H1 (cell line): ENCODE data around the gene HEXIM1. TPM values are rescaled to one million over a fixed set of nuclear protein-coding genes. Genes with fewer than 3 reads are reported as not detected.

Experiments
- CTCF ChIA-PET: fragments of 300-600 bp; sonication (Branson Sonifier 250); formaldehyde crosslinking; loops from one replicate; lab custom pipeline; 2021; ENCODE audit not compliant: partially characterized antibody; lab: Charles Lee
- POLR2A ChIA-PET: fragments of 300-600 bp; sonication (Branson Sonifier 250); formaldehyde crosslinking; loops from one replicate; lab custom pipeline; 2021; ENCODE audit warnings: inconsistent platforms; ENCODE audit not compliant: partially characterized antibody; lab: Charles Lee
- DNase-seq, 2 experiments: peaks; one replicate each; pipeline versions ENCODE4 v3.0.0 to v3.0.0-alpha.2; 2010 to 2022; ENCODE audit warnings: low spot score in 2 of 2, low read depth in 1 of 2, mixed read lengths in 1 of 2
- FAIRE-seq: peaks from 2 replicates; lab custom pipeline; 2011; peaks lifted over from hg19 to GRCh38; lab: Jason Lieb, UNC
- H2AFZ ChIP-seq: 2 replicates; pipeline ENCODE4 v1.8.1; 2012; ENCODE audit warnings: low read length, inconsistent platforms
- H2AK5ac ChIP-seq: 2 replicates; pipeline ENCODE4 v1.6.1; 2013; ENCODE audit warnings: low read depth, low read length
- H2BK120ac ChIP-seq: replicated peaks from 2 replicates; pipeline ENCODE3; 2013; ENCODE audit warnings: low read depth, low read length, inconsistent platforms
- H2BK12ac ChIP-seq: 2 replicates; pipeline ENCODE4 v1.6.1; 2013; ENCODE audit warnings: low read depth, low read length
- H2BK15ac ChIP-seq: 2 replicates; pipeline ENCODE4 v1.6.1; 2013; ENCODE audit warnings: low read length
- H2BK20ac ChIP-seq: 2 replicates; pipeline ENCODE4 v1.6.1; 2013; ENCODE audit warnings: low read length
- H2BK5ac ChIP-seq: 2 replicates; pipeline ENCODE4 v1.6.1; 2013; ENCODE audit warnings: low read depth, low read length
- H3K14ac ChIP-seq: 2 replicates; pipeline ENCODE4 v1.6.1; 2013; ENCODE audit warnings: inconsistent platforms; ENCODE audit not compliant: insufficient read length
- H3K18ac ChIP-seq: 2 replicates; pipeline ENCODE4 v1.6.1; 2013; ENCODE audit warnings: low read length; ENCODE audit errors: extremely low read depth
- H3K23ac ChIP-seq: 2 replicates; pipeline ENCODE4 v1.6.1; 2013; ENCODE audit warnings: inconsistent platforms; ENCODE audit not compliant: insufficient read length
- H3K23me2 ChIP-seq: 2 replicates; pipeline ENCODE4 v1.6.1; 2013; ENCODE audit warnings: low read depth, low read length
- H3K27ac ChIP-seq: 2 replicates; pipeline ENCODE4 v1.6.1; 2011; ENCODE audit warnings: low read depth, low read length, inconsistent platforms
- H3K27me3 ChIP-seq, 4 experiments: replicated peaks in 1 of 4; 1 replicate in 1 of 4; 2 replicates in 3 of 4; pipeline versions ENCODE4 v1.6.1 to v1.8.1; 2011 to 2013; ENCODE audit warnings: low read length in 3 of 4, mild to moderate bottlenecking in 3 of 4, inconsistent platforms in 2 of 4, mixed read lengths in 2 of 4, moderate library complexity in 1 of 4; ENCODE audit not compliant: control insufficient read depth in 3 of 4, insufficient read depth in 3 of 4; ENCODE audit errors: extremely low read depth in 1 of 4
- H3K36me3 ChIP-seq, 4 experiments: 2 replicates each; pipeline versions ENCODE4 v1.6.1 to v1.8.1; 2011 to 2013; ENCODE audit warnings: mild to moderate bottlenecking in 4 of 4, low read length in 3 of 4, moderate library complexity in 2 of 4, control low read depth in 1 of 4, inconsistent platforms in 1 of 4; ENCODE audit not compliant: insufficient read depth in 4 of 4, control insufficient read depth in 2 of 4
- H3K4ac ChIP-seq: replicated peaks from 2 replicates; pipeline ENCODE3; 2013; ENCODE audit warnings: low read length, low read depth, mixed read lengths, inconsistent platforms; ENCODE audit not compliant: insufficient read length
- H3K4me1 ChIP-seq, 4 experiments: replicated peaks in 1 of 4; 1 replicate in 1 of 4; 2 replicates in 3 of 4; pipeline versions ENCODE4 v1.6.1 to v1.8.1; 2011 to 2013; ENCODE audit warnings: low read length in 3 of 4, inconsistent platforms in 2 of 4, mixed read lengths in 1 of 4; ENCODE audit not compliant: insufficient read depth in 4 of 4, control insufficient read depth in 3 of 4
- H3K4me2 ChIP-seq, 2 experiments: 2 replicates each; pipeline versions ENCODE4 v1.6.1 to v1.8.1; 2011 to 2013; ENCODE audit warnings: low read depth in 2 of 2, low read length in 2 of 2, control low read depth in 1 of 2, inconsistent platforms in 1 of 2, mild to moderate bottlenecking in 1 of 2; ENCODE audit not compliant: insufficient read depth in 1 of 2
- H3K4me3 ChIP-seq, 4 experiments: fragments of 200-600, 300-600 bp in 1 of 4; sonication (generic), shearing (Covaris generic), sonication (Bioruptor Twin) in 1 of 4; 2 replicates each; pipeline versions ENCODE4 v1.5.1 to v1.8.1; 2011 to 2016; ENCODE audit warnings: low read length in 4 of 4, low read depth in 3 of 4, control low read depth in 2 of 4, inconsistent platforms in 2 of 4, mild to moderate bottlenecking in 2 of 4, mixed read lengths in 1 of 4, moderate library complexity in 1 of 4; ENCODE audit not compliant: insufficient read depth in 2 of 4; ENCODE audit errors: extremely low read depth in 1 of 4
- H3K56ac ChIP-seq: replicated peaks from 2 replicates; pipeline ENCODE3; 2013; ENCODE audit warnings: low read depth, mild to moderate bottlenecking, mixed read lengths, low read length, inconsistent platforms; ENCODE audit not compliant: insufficient read length
- H3K79me1 ChIP-seq: 2 replicates; pipeline ENCODE4 v1.6.1; 2013; ENCODE audit warnings: low read depth, low read length, control low read depth
- H3K79me2 ChIP-seq, 2 experiments: 2 replicates each; pipeline versions ENCODE4 v1.6.1 to v1.8.1; 2012 to 2013; ENCODE audit warnings: low read length in 2 of 2, mild to moderate bottlenecking in 2 of 2, inconsistent platforms in 1 of 2; ENCODE audit not compliant: insufficient read depth in 2 of 2, control insufficient read depth in 1 of 2
- H3K9ac ChIP-seq, 4 experiments: replicated peaks in 1 of 4; 1 replicate in 1 of 4; 2 replicates in 3 of 4; pipeline versions ENCODE4 v1.6.1 to v1.8.1; 2011 to 2013; ENCODE audit warnings: low read depth in 3 of 4, low read length in 3 of 4, control low read depth in 2 of 4, mild to moderate bottlenecking in 2 of 4, moderate library complexity in 2 of 4, inconsistent platforms in 1 of 4; ENCODE audit errors: extremely low read depth in 1 of 4
- H3K9me3 ChIP-seq, 2 experiments: 2 replicates each; pipeline versions ENCODE4 v1.6.1 to v1.8.1; 2012 to 2013; ENCODE audit warnings: mild to moderate bottlenecking in 2 of 2, moderate library complexity in 2 of 2, control low read depth in 1 of 2, inconsistent platforms in 1 of 2, low read depth in 1 of 2, low read length in 1 of 2, mixed read lengths in 1 of 2; ENCODE audit not compliant: insufficient read depth in 2 of 2
- H4K20me1 ChIP-seq, 2 experiments: replicated peaks in 1 of 2; 2 replicates each; pipeline versions ENCODE3 to v1.8.1; 2011 to 2013; ENCODE audit warnings: inconsistent platforms in 2 of 2, low read length in 2 of 2, mild to moderate bottlenecking in 1 of 2; ENCODE audit not compliant: insufficient read depth in 2 of 2, control insufficient read depth in 1 of 2
- H4K5ac ChIP-seq: 2 replicates; pipeline ENCODE4 v1.6.1; 2013; ENCODE audit warnings: low read length, low read depth, mixed read lengths, inconsistent platforms; ENCODE audit not compliant: insufficient read length
- H4K8ac ChIP-seq: 2 replicates; pipeline ENCODE4 v1.8.0; 2013; ENCODE audit warnings: mild to moderate bottlenecking, moderate library complexity, low read length, inconsistent platforms; ENCODE audit not compliant: insufficient read depth; ENCODE audit errors: extremely low read depth
- H4K91ac ChIP-seq: replicated peaks from 2 replicates; pipeline ENCODE3; 2013; ENCODE audit warnings: low read length, mixed read lengths, inconsistent platforms; ENCODE audit not compliant: insufficient read length
- CBX8 ChIP-seq: fragments of 300-800, 300-1000 bp; sonication (generic); IDR thresholded peaks from 2 replicates; pipeline ENCODE4 v1.7.1; 2016; ENCODE audit warnings: low read depth, low read length, borderline replicate concordance
- GTF2F1 ChIP-seq: IDR thresholded peaks from 2 replicates; pipeline ENCODE4 v1.6.1; 2012; ENCODE audit warnings: low read depth, low read length, improper control_type of control experiment, borderline replicate concordance
- MAFK ChIP-seq: IDR thresholded peaks from 2 replicates; pipeline ENCODE4 v1.6.1; 2012; ENCODE audit warnings: low read depth, mild to moderate bottlenecking, improper control_type of control experiment, low read length
- POLR2A ChIP-seq, 2 experiments: IDR thresholded peaks; 1 replicate in 1 of 2; 2 replicates in 1 of 2; pipeline ENCODE4 v1.6.1; 2011; ENCODE audit warnings: low read depth in 2 of 2, low read length in 2 of 2, mild to moderate bottlenecking in 2 of 2; ENCODE audit errors: control extremely low read depth in 1 of 2
- RFX5 ChIP-seq: IDR thresholded peaks from 2 replicates; pipeline ENCODE4 v1.6.1; 2011; ENCODE audit warnings: low read depth, low read length, improper control_type of control experiment, borderline replicate concordance
- SIN3A ChIP-seq, 2 experiments: IDR thresholded peaks in 1 of 2; conservative IDR thresholded peaks in 1 of 2; 2 replicates each; pipeline ENCODE4 v1.6.1; 2011 to 2012; ENCODE audit warnings: low read length in 2 of 2, improper control_type of control experiment in 1 of 2, low read depth in 1 of 2, mild to moderate bottlenecking in 1 of 2
- SIX5 ChIP-seq: IDR thresholded peaks from 2 replicates; pipeline ENCODE4 v1.6.1; 2011; ENCODE audit warnings: mild to moderate bottlenecking, low read depth, low read length
- SRF ChIP-seq: IDR thresholded peaks from 2 replicates; pipeline ENCODE4 v1.6.1; 2011; ENCODE audit warnings: mild to moderate bottlenecking, low read depth, low read length, moderate library complexity
- TBP ChIP-seq: IDR thresholded peaks from 2 replicates; pipeline ENCODE4 v1.6.1; 2011; ENCODE audit warnings: low read depth, low read length, improper control_type of control experiment
- TCF12 ChIP-seq: IDR thresholded peaks from 2 replicates; pipeline ENCODE4 v1.6.1; 2011; ENCODE audit warnings: low read depth, mild to moderate bottlenecking, low read length
- ZNF274 ChIP-seq: IDR thresholded peaks from 2 replicates; pipeline ENCODE4 v1.7.0; 2012; ENCODE audit warnings: low read length, borderline replicate concordance; ENCODE audit errors: extremely low read depth
- whole genome bisulfite sequencing, 2 experiments: shearing (Covaris generic) in 1 of 2; methylation state at CpG; one replicate each; pipeline versions ENCODE4 v1.1.6 to v1.1.7; 2013 to 2015; ENCODE audit warnings: low lambda C conversion rate in 2 of 2, mixed read lengths in 2 of 2, inconsistent platforms in 1 of 2, low coverage in 1 of 2, missing lambda C conversion rate in 1 of 2; ENCODE audit not compliant: insufficient replicate concordance in 2 of 2, insufficient coverage in 1 of 2, insufficient read length in 1 of 2; ENCODE audit errors: extremely low coverage in 1 of 2, missing lambda C conversion rate in 1 of 2; 5-methylcytosine and 5-hydroxymethylcytosine counted together
- polyA plus RNA-seq, 7 experiments: library from polyadenylated mRNA; depleted of rRNA in 3 of 7; stranded (reverse) in 5 of 7; unstranded in 2 of 7; fragments of >200 nt in 5 of 7; fragments of 200-250 nt in 2 of 7; gene quantifications; 1 replicate in 5 of 7; 2 replicates in 1 of 7; 4 replicates in 1 of 7; pipeline versions ENCODE4 v1.2.1 to v1.2.3, GENCODE V29; 2011 to 2013; ENCODE audit warnings: missing spikeins in 2 of 7, mixed read lengths in 2 of 7
- total RNA-seq: library from RNA; stranded (reverse); fragmentation: NEBNext Ultra II Directional; extraction: Animal tissue kit (Norgen Biotek cat#: 25700); gene quantifications from 2 replicates; pipeline ENCODE4 v1.2.1, GENCODE V29; 2021
- TF ChIP-seq, protein P1 (sequence below): IDR thresholded peaks from 2 replicates; pipeline ENCODE4 v1.6.1; 2011; ENCODE audit warnings: low read depth, mild to moderate bottlenecking, low read length; ENCODE audit not compliant: insufficient read depth

Gene HEXIM1
- total and polyA plus RNA-seq, 2 of the 8 experiments (the other 6 are each of a cell fraction or from before 2014, with no cell fraction given): 9.1 to 38.3 TPM

GRCh38 chr17:45143094-45143670 lies 5.1 kb upstream of the HEXIM1 start:
- Histone ChIP-seq H3K9ac (no peak overlapping the region), H3K23ac (no peak overlapping the region), H3K79me2 (no peaks in the 10 kb centered on the region), H3K79me1 (no peaks in the 10 kb centered on the region), H4K91ac (no peak overlapping the region), H3K9me3 (no peaks in the 10 kb centered on the region), H3K56ac (no peak overlapping the region), H2BK120ac (no peak overlapping the region), H3K4me2 (peak overlapping the region; percentile 81), H4K20me1 (no peaks in the 10 kb centered on the region), H3K4me3 (peak overlapping the region in 3 of 4 experiments; percentile 44 to 69 (median 61); a peak in 3 of 8 replicates), H2BK12ac (0 out of 2 replicates have a peak overlapping the region, but pooled peaks have one; percentile 27), H4K5ac (no peak overlapping the region), H3K14ac (no peak overlapping the region), H3K36me3 (no peaks in the 10 kb centered on the region), H3K4ac (no peak overlapping the region), H3K27me3 (no peaks in the 10 kb centered on the region), H3K4me1 (peaks cover 3 to 23% (median 19%) of the 10 kb centered on the region in 4 experiments), H3K27ac (peak overlapping the region; percentile 1; the same call in 1 of the 2 replicates), H2BK20ac (no peak overlapping the region), H2BK15ac (peak overlapping the region; percentile 40; the same call in 1 of the 2 replicates), H4K8ac (no peak overlapping the region), H2AK5ac (no peak overlapping the region), H3K18ac (peak overlapping the region; percentile 78), H3K23me2 (peaks cover 11% of the 10 kb centered on the region; the same call in 1 of the 2 replicates), H2AFZ (no peak overlapping the region), H2BK5ac (peak overlapping the region; percentile 66; the same call in 1 of the 2 replicates)
- CTCF ChIA-PET: interaction anchor here (1.1 to 3.6 kb wide), 5 partner anchors 8 to 88 kb away, joined by 3 to 29 read pairs (median 4); partner anchors contain the start of gene ACBD4
- FAIRE-seq (no peak), DNase-seq (no peak)
- POLR2A ChIA-PET: interaction anchor here (0.6 to 20.3 kb wide), 4 partner anchors 8 to 677 kb away, joined by 3 to 1076 read pairs (median 4); partner anchors contain the start of genes ACBD4 and HEXIM2
- WGBS, 2 experiments: 63% methylated on average over 13 of the region's 13 CpGs; no CpG with 5 or more reads in 1 of the 2 experiments
- TF ChIP-seq SRF (no peak), TBP (no peak), GTF2F1 (no peak), ZNF274 (no peak), MAFK (no peak), RFX5 (no peak), SIX5 (no peak), TCF12 (no peak), CBX8 (no peak), SIN3A (conservative IDR thresholded peaks at IDR 0.05 in 1 of 2, IDR thresholded peaks at IDR 0.05 in 1 of 2; ENCODE audit: low read depth in 1 of 2, low read length in 2 of 2) (no peak), POLR2A (IDR thresholded peaks at IDR 0.05; ENCODE audit: control extremely low read depth in 1 of 2, low read depth in 2 of 2, low read length in 2 of 2) (no peak)
- TF ChIP-seq, protein P1, sequence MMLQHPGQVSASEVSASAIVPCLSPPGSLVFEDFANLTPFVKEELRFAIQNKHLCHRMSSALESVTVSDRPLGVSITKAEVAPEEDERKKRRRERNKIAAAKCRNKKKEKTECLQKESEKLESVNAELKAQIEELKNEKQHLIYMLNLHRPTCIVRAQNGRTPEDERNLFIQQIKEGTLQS: no peak
